Ectodermal cell (in vitro differentiated cells): ENCODE measurements around the gene SSH2.

Source experiments
- H3K27ac ChIP-seq: 2 replicates; pipeline ENCODE4 v1.7.0; 2013; ENCODE audit warnings: mild to moderate bottlenecking, low read depth, low read length; ENCODE audit not compliant: insufficient read depth, poor library complexity, severe bottlenecking
- H3K27me3 ChIP-seq: 2 replicates; pipeline ENCODE4 v1.7.0; 2013; ENCODE audit warnings: mild to moderate bottlenecking, low read length; ENCODE audit not compliant: insufficient read depth, control insufficient read depth, poor library complexity, severe bottlenecking
- H3K36me3 ChIP-seq: one replicate; pipeline ENCODE4 v1.7.0; 2013; ENCODE audit warnings: low read length; ENCODE audit not compliant: control insufficient read depth, insufficient read depth
- H3K4me1 ChIP-seq: one replicate; pipeline ENCODE4 v1.7.0; 2013; ENCODE audit warnings: low read length; ENCODE audit not compliant: control insufficient read depth, insufficient read depth
- H3K4me3 ChIP-seq: 2 replicates; pipeline ENCODE4 v1.7.0; 2013; ENCODE audit warnings: low read depth, low read length, control low read depth; ENCODE audit not compliant: insufficient read depth
- H3K9me3 ChIP-seq: 2 replicates; pipeline ENCODE4 v1.7.0; 2013; ENCODE audit warnings: mild to moderate bottlenecking, low read length, moderate library complexity; ENCODE audit not compliant: control insufficient read depth
- WGBS, 2 experiments: methylation state at CpG; one replicate each; pipeline ENCODE4 v1.1.7; 2013; ENCODE audit warnings: missing lambda C conversion rate in 2 of 2; 5-methylcytosine and 5-hydroxymethylcytosine counted together

Gene SSH2

DNA sequence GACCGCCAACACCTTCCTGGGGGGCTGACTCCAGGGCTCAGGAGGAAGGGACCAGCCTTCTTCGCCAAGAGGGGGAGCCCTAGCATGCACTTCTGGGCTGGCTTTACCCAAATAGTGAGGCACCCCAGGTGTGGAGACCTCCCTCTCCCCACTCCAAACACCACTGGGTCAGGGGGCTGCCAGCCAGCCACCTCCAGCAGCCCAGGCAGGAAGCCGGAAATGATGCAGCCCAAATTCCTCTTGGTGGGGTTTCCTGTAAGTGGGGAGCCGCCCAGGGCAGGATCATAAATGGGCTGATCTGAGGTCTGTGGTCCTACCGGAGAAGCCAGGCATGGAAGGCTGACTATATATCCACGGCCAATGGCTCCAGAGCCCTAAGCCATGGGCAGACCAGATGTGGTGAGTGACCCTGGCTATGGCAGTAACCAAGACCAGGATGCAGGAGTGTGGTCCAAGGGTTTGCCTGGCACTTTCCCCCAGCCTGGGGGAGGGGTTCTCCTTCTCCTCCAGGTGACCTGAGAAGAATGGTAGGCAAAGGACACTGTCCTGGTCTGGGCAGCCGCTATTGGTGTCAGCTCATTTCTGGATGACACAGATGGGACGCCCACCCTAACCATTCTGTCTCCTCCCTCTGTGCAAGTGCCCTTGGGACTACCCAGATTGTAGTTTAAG, 344.8 kb downstream of the SSH2 start:
- Histone ChIP-seq H3K9me3 (no peaks in the 10 kb centered on the region), H3K27ac (no peak overlapping the region), H3K4me3 (no peak overlapping the region), H3K36me3 (peaks cover 9% of the 10 kb centered on the region), H3K4me1 (peaks cover 41% of the 10 kb centered on the region), H3K27me3 (peaks cover 4% of the 10 kb centered on the region)
- WGBS, 2 experiments: 80 to 81% methylated on average over 8 of the region's 8 CpGs

DNA sequence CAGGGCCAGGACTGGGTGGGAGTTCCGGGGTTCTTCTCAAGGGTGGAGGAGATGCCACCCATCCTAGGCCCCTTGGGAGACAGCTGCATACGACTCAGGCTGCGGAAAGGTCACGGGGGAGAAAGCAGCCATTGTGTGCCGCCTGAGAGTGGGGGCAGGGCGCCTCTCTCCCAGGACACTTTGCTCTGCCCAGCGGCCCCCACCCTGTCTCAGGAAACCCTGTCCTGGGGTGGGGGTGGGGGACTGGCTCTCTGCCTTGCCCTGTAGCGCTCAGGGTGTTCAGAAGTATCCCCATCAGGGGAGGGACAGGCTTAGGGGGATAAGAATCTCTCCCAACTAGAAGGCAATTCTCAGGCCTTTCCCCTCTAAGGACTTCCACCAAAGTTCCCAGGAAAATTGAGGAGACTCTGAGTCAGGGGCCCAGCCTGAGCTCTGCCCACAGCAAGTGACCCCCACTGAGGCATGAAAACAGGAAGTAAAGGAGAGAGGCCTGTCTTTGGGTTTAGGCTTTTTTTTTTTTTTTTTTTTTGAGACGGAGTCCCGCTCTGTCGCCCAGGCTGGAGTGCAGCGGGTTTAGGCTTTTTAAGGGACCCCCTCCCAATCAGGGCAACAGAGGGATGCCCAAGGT, 345.5 kb downstream of the SSH2 start:
- Histone ChIP-seq H3K27me3 (no peaks in the 10 kb centered on the region), H3K36me3 (peaks cover 9% of the 10 kb centered on the region), H3K9me3 (no peaks in the 10 kb centered on the region), H3K27ac (no peak overlapping the region), H3K4me3 (no peak overlapping the region), H3K4me1 (peaks cover 35% of the 10 kb centered on the region)
- WGBS, 2 experiments: 50 to 51% methylated on average over 12 of the region's 12 CpGs

DNA sequence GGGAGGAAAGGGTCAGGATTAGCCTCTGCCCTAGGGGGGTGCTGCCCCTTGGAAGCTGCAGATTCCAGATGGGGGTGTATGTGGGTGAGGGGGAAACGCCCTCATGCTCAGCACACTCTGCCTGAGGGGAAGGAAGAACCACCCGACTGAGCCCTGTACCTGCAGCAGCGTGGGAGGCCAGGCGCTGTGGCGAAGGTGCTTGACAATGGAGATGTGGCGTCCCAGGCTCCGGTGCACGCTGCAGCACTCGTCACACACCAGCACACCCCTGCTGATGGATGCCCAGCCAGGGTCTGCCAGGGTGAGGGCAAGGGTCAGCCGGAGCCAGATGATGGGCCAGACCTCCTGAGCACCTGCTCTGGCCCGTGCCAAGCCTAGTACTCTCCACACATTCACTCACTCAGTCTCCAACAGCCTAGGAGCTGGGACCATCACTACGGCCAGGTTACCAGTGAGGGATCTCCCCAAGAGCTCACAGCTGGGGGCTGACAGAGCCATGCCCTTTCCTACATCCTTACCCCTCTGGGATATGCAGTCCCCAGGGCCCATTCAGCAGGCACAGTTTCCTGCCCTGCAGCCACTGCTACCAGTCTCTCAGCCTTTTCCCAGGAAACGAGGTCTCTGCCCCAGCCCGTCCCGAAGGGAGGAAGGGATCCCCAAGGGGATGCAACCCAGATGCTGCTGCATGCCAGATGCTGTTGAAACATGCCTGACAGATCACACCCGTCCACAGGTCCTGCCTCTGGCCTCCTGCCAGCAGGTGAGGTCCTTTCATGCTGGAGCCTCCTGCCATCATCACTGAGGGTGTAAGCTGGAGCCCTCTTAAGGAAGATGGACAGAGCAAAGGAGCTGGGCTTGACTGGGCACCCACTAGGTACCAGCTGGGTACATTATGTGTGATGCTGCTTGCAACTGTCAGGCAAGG, 346.4 kb downstream of the SSH2 start:
- WGBS, 2 experiments: 94% methylated on average over 16 of the region's 16 CpGs
- H3K4me1 ChIP-seq: peaks cover 35% of the 10 kb centered on the region
- H3K9me3 ChIP-seq: no peaks in the 10 kb centered on the region
- no peak overlapping the region for H3K27ac ChIP-seq
- no peak overlapping the region for H3K4me3 ChIP-seq
- H3K27me3 ChIP-seq: no peaks in the 10 kb centered on the region
- H3K36me3 ChIP-seq: peaks cover 9% of the 10 kb centered on the region

DNA sequence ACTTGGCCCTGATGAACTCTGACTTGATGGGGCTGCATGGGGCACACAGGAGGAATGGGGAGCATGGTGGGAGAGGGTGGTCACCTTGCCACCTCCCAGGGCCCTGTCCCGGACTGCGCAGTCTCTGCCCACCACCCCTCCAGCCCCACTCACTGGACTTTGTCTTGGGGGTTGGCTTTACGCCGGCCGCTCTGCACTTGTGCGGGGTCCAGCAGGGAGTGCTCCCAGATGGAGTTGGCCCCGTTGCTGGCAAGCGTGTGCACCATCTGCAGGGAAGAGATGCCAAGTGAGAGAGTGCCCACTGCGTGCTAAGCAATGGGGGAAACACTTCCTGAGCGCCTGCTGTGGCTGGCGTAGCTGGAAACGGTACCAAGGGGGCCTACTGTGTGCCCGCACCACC, 347.3 kb downstream of the SSH2 start:
- 95 to 96% methylated on average over 13 of the region's 13 CpGs for WGBS, 2 experiments
- no peak overlapping the region for H3K27ac ChIP-seq
- peaks cover 27% of the 10 kb centered on the region for H3K4me1 ChIP-seq
- H3K9me3 ChIP-seq: no peaks in the 10 kb centered on the region
- no peaks in the 10 kb centered on the region for H3K27me3 ChIP-seq
- no peak overlapping the region for H3K4me3 ChIP-seq
- H3K36me3 ChIP-seq: peaks cover 9% of the 10 kb centered on the region

DNA sequence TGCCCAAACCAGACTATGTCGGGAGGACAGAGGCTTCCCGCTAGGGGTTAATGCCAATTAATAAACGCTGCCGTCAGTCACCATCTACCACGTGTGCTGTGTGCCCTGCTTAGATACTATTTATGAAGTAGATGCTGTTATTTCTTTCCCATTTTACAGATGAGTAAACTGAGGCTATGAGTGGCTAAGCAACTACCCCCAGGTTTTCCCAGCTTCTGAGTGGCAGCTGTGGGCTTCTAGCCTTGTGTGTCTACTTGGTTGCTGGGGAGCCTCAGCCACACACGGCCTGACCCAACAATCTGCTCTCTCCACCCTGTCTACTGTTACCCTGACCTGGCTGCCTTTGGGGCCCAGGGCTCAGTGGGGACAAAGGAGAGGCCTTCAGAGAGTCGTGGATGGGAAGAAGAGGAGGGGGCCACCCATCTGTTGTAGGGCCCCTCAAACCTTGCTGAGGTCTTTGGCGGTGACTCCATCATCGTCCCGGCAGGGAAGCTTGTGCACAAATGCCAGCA, 347.7 kb downstream of the SSH2 start:
- H3K27me3 ChIP-seq: no peaks in the 10 kb centered on the region
- H3K4me3 ChIP-seq: no peak overlapping the region
- H3K4me1 ChIP-seq: peaks cover 22% of the 10 kb centered on the region
- peaks cover 9% of the 10 kb centered on the region for H3K36me3 ChIP-seq
- no peak overlapping the region for H3K27ac ChIP-seq
- WGBS, 2 experiments: 95% methylated on average over 10 of the region's 10 CpGs
- H3K9me3 ChIP-seq: no peaks in the 10 kb centered on the region

DNA sequence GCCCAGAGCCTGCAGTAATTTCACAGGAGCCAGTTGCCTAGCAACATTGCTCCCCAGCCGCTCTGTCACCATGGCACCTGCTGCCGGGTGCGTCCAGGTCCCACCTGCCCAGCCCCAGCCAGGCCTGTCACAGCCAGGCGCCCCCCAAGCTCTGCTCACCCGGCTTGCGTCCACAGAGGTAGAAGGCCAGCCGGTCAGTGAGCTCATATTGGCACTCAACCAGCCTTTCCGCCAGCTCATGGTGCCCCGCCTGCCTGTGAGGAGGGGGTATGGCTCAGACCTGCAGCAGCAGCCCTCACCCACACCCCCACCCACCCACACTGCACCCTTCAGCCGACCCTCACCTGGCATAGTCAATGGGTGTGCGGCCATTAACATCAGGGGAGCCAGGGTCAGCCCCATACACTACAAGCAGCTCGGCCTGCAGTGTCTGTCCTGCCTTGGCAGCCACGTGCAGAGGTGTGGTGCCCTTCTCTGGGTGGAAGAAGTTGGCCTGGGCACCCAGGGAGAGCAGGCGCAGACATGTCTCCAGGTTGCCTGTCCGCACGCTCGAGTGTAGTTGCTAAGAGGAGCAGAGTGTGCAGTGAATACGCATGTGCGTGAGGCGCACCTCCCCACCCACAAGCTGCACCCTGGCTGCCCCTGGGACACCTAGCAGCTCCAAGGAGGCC, 348.3 kb downstream of the SSH2 start:
- Histone ChIP-seq H3K4me1 (peaks cover 16% of the 10 kb centered on the region), H3K27ac (no peak overlapping the region), H3K36me3 (peaks cover 10% of the 10 kb centered on the region), H3K27me3 (no peaks in the 10 kb centered on the region), H3K9me3 (no peaks in the 10 kb centered on the region), H3K4me3 (no peak overlapping the region)
- 94 to 95% methylated on average over 20 of the region's 20 CpGs for WGBS, 2 experiments

DNA sequence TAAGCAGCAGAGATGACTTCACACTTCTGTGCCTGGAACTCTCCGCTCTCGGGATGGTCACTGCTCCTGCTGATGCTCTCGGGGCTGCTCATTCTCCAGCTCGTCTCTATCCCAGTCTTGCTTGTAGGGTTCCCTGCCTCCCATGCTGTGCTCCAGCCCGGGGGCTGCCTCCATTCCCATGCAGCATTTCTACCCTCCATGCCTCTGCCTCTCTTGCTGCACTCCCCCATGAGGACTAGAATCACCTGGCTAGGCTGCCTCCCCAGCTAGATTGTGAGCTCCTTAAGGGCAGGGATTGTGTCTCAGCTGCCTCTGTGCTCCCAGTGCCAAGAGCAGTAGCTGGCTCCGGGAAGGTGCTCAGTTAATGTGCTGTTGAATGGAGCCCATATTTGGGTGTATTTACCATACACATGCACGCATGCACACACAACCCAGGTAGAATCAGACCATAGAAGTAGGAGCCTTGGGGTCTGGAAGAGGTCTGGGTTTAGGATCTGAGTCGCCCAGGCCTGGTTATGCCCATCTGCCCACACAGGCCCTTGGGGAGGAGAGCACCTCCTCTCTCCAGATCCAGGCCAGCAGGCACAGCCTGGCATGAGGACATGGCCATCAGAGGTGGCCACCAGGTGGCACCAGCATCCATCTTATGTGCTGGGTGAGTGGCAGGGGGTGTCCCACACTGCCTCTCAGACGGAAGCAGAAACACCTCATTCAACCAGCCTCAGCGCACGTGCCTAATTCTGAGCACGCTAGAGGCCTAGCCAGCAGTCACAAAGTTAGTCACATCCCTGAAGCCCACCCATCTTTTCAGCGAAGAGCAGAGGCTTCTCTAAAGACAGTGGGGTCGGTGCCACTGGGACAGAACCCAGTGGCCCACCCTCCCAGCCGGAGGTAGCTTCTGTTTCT, 349.9 kb downstream of the SSH2 start:
- Histone ChIP-seq H3K27me3 (no peaks in the 10 kb centered on the region), H3K4me3 (no peak overlapping the region), H3K27ac (no peak overlapping the region), H3K9me3 (no peaks in the 10 kb centered on the region), H3K36me3 (peaks cover 22% of the 10 kb centered on the region), H3K4me1 (peaks cover 10% of the 10 kb centered on the region)
- WGBS, 2 experiments: 68 to 72% methylated on average over 15 of the region's 15 CpGs

DNA sequence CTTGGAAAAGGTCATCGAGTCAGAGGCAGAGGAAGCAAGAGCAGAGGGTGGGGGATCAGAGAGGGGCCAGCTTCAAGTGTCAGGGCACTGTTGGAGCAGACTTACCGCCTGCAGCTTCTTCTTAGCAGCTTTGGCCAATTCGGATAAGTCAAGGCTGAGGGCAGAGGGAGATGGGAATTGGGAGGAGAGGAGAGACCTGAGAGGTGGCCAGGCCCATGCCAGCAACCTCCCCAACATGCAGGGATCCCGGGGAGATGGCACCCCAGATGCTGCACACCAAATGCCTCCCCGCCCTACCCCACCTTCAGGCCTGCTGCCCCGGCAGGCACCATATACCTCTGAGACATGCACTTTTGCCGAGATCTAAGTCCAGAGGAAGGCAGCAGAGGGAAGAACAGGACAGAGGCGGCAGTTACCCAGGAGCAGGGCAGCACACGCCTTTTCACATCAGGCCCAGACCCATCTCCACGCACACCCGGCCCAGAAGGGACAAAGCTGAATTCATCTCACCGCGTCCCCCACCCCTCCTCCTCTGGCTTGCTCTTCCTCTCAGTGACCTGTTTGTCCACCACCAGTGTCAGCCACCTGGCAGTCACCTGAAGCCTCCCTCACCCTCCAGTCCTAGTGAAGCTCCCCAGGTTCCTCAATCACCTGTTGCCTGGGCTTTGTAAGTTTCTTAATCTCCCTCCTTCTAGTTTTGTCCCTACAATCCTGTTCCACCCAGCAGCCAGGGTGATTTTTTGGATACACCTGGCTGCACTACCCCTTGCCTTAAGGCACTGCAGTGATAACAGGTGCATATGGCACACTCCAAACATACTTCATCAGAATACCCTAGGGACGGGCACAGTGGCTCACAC, 351.2 kb downstream of the SSH2 start:
- peaks cover 30% of the 10 kb centered on the region for H3K36me3 ChIP-seq
- no peaks in the 10 kb centered on the region for H3K4me1 ChIP-seq
- H3K27ac ChIP-seq: no peak overlapping the region
- H3K9me3 ChIP-seq: no peaks in the 10 kb centered on the region
- no peak overlapping the region for H3K4me3 ChIP-seq
- WGBS, 2 experiments: 93 to 94% methylated on average over 14 of the region's 14 CpGs
- no peaks in the 10 kb centered on the region for H3K27me3 ChIP-seq
